GM10266 (cell line): ENCODE data around the gene ELL.

Source experiments
- DNase-seq: peaks from one replicate; pipeline ENCODE4 v3.0.0; 2012; ENCODE audit errors: extremely low spot score
- CTCF ChIP-seq: IDR thresholded peaks from 2 replicates; pipeline ENCODE4 v1.5.1; 2012; ENCODE audit warnings: mild to moderate bottlenecking, low read depth; ENCODE audit not compliant: control insufficient read depth, insufficient read depth; ENCODE audit errors: missing control alignments

ELL gene

GRCh38 chr19:18518639-18519038 is 3.2 kb downstream of the ELL start:
- no peak for DNase-seq
- TF ChIP-seq CTCF = no peak

GRCh38 chr19:18517606-18518005 is 4.3 kb downstream of the ELL start:
- no peak for TF ChIP-seq CTCF
- no peak for DNase-seq

- DNase-seq = no peak
- no peak for TF ChIP-seq CTCF
Observed at GRCh38 chr19:18515959-18516358, 5.9 kb downstream of the ELL start.

- no peak for TF ChIP-seq CTCF
- no peak for DNase-seq
Observed at GRCh38 chr19:18514800-18515682, 6.8 kb downstream of the ELL start.

- TF ChIP-seq CTCF = no peak
- no peak for DNase-seq
Observed at GRCh38 chr19:18513868-18514267, 8.0 kb downstream of the ELL start.

GRCh38 chr19:18510216-18510615 is 11.7 kb downstream of the ELL start:
- no peak for TF ChIP-seq CTCF

GRCh38 chr19:18508585-18508984 is 13.3 kb downstream of the ELL start:
- TF ChIP-seq CTCF = no peak

More at GRCh38 chr19:18510216-18510615, 11.7 kb downstream of the ELL start:
- DNase-seq = no peak

More at GRCh38 chr19:18508585-18508984, 13.3 kb downstream of the ELL start:
- no peak for DNase-seq
